Loucy (cell line): ENCODE data around the gene MTMR4.

Experiments used
- H2AFZ ChIP-seq: fragments of 200-600 bp; sonication (generic); 2 replicates; pipeline ENCODE4 v1.6.0; 2016; ENCODE audit warnings: antibody characterized with exemption, mild to moderate bottlenecking, low read length, moderate library complexity
- H3F3A ChIP-seq: fragments of 200-600 bp; 2 replicates; pipeline ENCODE4 v1.6.0; 2016; ENCODE audit warnings: antibody characterized with exemption, low read depth, mild to moderate bottlenecking
- H3K27me3 ChIP-seq: fragments of 200-600 bp; sonication (generic); 2 replicates; pipeline ENCODE4 v1.6.1; 2014; ENCODE audit warnings: low read length, mild to moderate bottlenecking; ENCODE audit not compliant: insufficient read depth, poor library complexity, severe bottlenecking
- H3K36me3 ChIP-seq: fragments of 200-600 bp; sonication (generic); 2 replicates; pipeline ENCODE4 v1.6.1; 2016; ENCODE audit warnings: low read length; ENCODE audit not compliant: insufficient read depth
- H3K4me1 ChIP-seq: fragments of 200-600 bp; sonication (generic); 2 replicates; pipeline ENCODE4 v1.5.1; 2014; ENCODE audit warnings: low read length, mild to moderate bottlenecking; ENCODE audit not compliant: insufficient read depth, poor library complexity, severe bottlenecking
- H3K4me2 ChIP-seq: fragments of 200-600 bp; sonication (generic); 2 replicates; pipeline ENCODE4 v1.6.0; 2014; ENCODE audit warnings: antibody characterized with exemption, low read length, low read depth, mild to moderate bottlenecking; ENCODE audit not compliant: poor library complexity, severe bottlenecking
- H3K4me3 ChIP-seq: fragments of 200-600 bp; sonication (generic); 2 replicates; pipeline ENCODE4 v1.5.1; 2014; ENCODE audit warnings: low read length, mild to moderate bottlenecking, mixed read lengths; ENCODE audit not compliant: poor library complexity, severe bottlenecking
- H3K79me2 ChIP-seq: fragments of 200-600 bp; sonication (generic); 2 replicates; pipeline ENCODE4 v1.6.1; 2014; ENCODE audit warnings: low read length; ENCODE audit not compliant: insufficient read depth
- H3K9ac ChIP-seq: fragments of 200-600 bp; sonication (generic); 2 replicates; pipeline ENCODE4 v1.6.0; 2014; ENCODE audit warnings: mild to moderate bottlenecking, low read depth, low read length, moderate library complexity; ENCODE audit not compliant: poor library complexity, severe bottlenecking
- H3K9me2 ChIP-seq: fragments of 200-600 bp; sonication (generic); replicated peaks from 2 replicates; pipeline ENCODE4 v1.6.1; 2016; ENCODE audit warnings: low read depth, low read length, mixed read lengths
- H3K9me3 ChIP-seq: fragments of 200-600 bp; sonication (generic); 2 replicates; pipeline ENCODE4 v1.6.1; 2014; ENCODE audit warnings: mild to moderate bottlenecking, antibody characterized with exemption, low read length, low read depth; ENCODE audit not compliant: insufficient read depth
- H4K20me1 ChIP-seq: fragments of 200-600 bp; sonication (generic); 2 replicates; pipeline ENCODE4 v1.6.0; 2014; ENCODE audit warnings: antibody characterized with exemption, low read length, mild to moderate bottlenecking; ENCODE audit not compliant: insufficient read depth, poor library complexity, severe bottlenecking
- EZH2phosphoT487 ChIP-seq: fragments of 200-600 bp; IDR thresholded peaks from 2 replicates; pipeline ENCODE4 v1.6.1; 2018; ENCODE audit warnings: antibody characterized with exemption, mild to moderate bottlenecking, moderate library complexity, borderline replicate concordance
- TF ChIP-seq, protein P1 (sequence below): fragments of 200-600 bp; sonication (generic); conservative IDR thresholded peaks from 2 replicates; pipeline ENCODE4 v1.5.1; 2014; ENCODE audit warnings: mild to moderate bottlenecking, antibody characterized with exemption, low read length

Gene MTMR4

DNA sequence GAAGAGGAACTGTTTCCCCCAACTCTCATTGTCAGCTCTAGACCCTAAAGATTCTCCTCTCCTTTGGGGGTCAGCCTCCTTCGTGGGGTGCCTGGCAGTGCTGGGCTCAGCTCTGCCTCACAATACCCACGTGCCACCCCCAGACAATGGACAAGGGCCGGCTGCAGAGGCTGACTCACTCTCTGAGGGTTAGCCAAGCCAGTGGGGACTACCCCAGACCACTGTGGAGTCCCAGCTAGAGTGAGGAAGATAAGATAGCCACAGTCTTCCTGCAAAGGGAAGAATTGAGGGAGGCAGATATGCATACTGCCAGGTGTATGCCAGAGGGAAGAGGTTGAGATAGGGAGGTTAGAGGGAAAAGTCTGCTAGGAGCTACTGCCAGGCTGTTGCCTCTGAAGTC lies 13.5 kb upstream of the MTMR4 start:
- TF ChIP-seq EZH2phosphoT487 = no peak
- TF ChIP-seq, protein P1, sequence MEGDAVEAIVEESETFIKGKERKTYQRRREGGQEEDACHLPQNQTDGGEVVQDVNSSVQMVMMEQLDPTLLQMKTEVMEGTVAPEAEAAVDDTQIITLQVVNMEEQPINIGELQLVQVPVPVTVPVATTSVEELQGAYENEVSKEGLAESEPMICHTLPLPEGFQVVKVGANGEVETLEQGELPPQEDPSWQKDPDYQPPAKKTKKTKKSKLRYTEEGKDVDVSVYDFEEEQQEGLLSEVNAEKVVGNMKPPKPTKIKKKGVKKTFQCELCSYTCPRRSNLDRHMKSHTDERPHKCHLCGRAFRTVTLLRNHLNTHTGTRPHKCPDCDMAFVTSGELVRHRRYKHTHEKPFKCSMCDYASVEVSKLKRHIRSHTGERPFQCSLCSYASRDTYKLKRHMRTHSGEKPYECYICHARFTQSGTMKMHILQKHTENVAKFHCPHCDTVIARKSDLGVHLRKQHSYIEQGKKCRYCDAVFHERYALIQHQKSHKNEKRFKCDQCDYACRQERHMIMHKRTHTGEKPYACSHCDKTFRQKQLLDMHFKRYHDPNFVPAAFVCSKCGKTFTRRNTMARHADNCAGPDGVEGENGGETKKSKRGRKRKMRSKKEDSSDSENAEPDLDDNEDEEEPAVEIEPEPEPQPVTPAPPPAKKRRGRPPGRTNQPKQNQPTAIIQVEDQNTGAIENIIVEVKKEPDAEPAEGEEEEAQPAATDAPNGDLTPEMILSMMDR = no peak
- Histone ChIP-seq H3K4me3 (no peak overlapping the region), H3F3A (no peaks in the 10 kb centered on the region), H3K9me3 (no peaks in the 10 kb centered on the region), H3K9ac (no peak overlapping the region), H3K9me2 (no peaks in the 10 kb centered on the region), H3K4me2 (no peak overlapping the region), H4K20me1 (no peaks in the 10 kb centered on the region), H3K79me2 (no peaks in the 10 kb centered on the region), H2AFZ (no peak overlapping the region; the same call in 1 of the 2 replicates), H3K36me3 (no peaks in the 10 kb centered on the region), H3K4me1 (peaks cover 14% of the 10 kb centered on the region), H3K27me3 (no peaks in the 10 kb centered on the region)

- Histone ChIP-seq H3K9me2 (no peaks in the 10 kb centered on the region), H3F3A (no peaks in the 10 kb centered on the region), H3K79me2 (no peaks in the 10 kb centered on the region), H3K9ac (peak overlapping the region; percentile 47), H3K4me3 (no peak overlapping the region), H3K4me1 (peaks cover 14% of the 10 kb centered on the region), H3K9me3 (no peaks in the 10 kb centered on the region), H3K4me2 (peak overlapping the region; percentile 7), H2AFZ (peak overlapping the region; percentile 35), H3K36me3 (no peaks in the 10 kb centered on the region), H4K20me1 (no peaks in the 10 kb centered on the region), H3K27me3 (no peaks in the 10 kb centered on the region)
- TF ChIP-seq, protein P1 = peak; percentile 53
- TF ChIP-seq EZH2phosphoT487 = no peak
Observed at GRCh38 chr17:58527306-58527705, 12.9 kb upstream of the MTMR4 start.

GRCh38 chr17:58525239-58525638 lies 10.8 kb upstream of the MTMR4 start:
- H3K9ac ChIP-seq = no peak overlapping the region
- no peak for TF ChIP-seq EZH2phosphoT487
- TF ChIP-seq, protein P1 = no peak
- no peaks in the 10 kb centered on the region for H3K9me2 ChIP-seq
- peaks cover 19% of the 10 kb centered on the region for H3K4me1 ChIP-seq
- no peaks in the 10 kb centered on the region for H3F3A ChIP-seq
- H3K27me3 ChIP-seq = no peaks in the 10 kb centered on the region
- H3K9me3 ChIP-seq = no peaks in the 10 kb centered on the region
- H3K79me2 ChIP-seq = no peaks in the 10 kb centered on the region
- H3K4me3 ChIP-seq = no peak overlapping the region
- no peaks in the 10 kb centered on the region for H4K20me1 ChIP-seq
- no peak overlapping the region for H3K4me2 ChIP-seq
- no peak overlapping the region for H2AFZ ChIP-seq
- no peaks in the 10 kb centered on the region for H3K36me3 ChIP-seq
